ENCODE results near the gene APOBEC3C.
"Not testable (repeated sequence)": the region's sequence is repeated elsewhere in the genome, so short reads cannot be mapped to it uniquely, and the experiment has no call there.

The APOBEC3C gene

GRCh38 chr22:39063904-39064303 lies 49.8 kb downstream of the APOBEC3C start:
- DNase-seq (ENCODE audit: low spot score) = not testable (repeated sequence)

GRCh38 chr22:39066442-39067276 lies 52.6 kb downstream of the APOBEC3C start:
- DNase-seq (ENCODE audit: low spot score) = not testable (repeated sequence)

- DNase-seq (ENCODE audit: low spot score) = no peak
Measured at GRCh38 chr22:39068033-39068785, 54.2 kb downstream of the APOBEC3C start.

All from CD4-positive, alpha-beta T cell treated with Interleukin-2 at 100 ng/mL for 4 hours (primary cell).